Body of pancreas (tissue), 4 donors: ENCODE results near the gene SIAH3.

Experiments used
- CTCF ChIP-seq, 7 experiments: fragments of 450-650 bp in 4 of 7; fragments of 200-600 bp in 3 of 7; sonication (generic) in 3 of 7; IDR thresholded peaks; one replicate each; pipeline ENCODE4 v1.5.1; 2016 to 2019; ENCODE audit warnings: antibody characterized with exemption in 7 of 7
- POLR2A ChIP-seq, 3 donors: fragments of 450-650 bp; IDR thresholded peaks; one replicate each; pipeline ENCODE4 v1.6.1; 2016; ENCODE audit warnings: antibody characterized with exemption in 3 of 3, mild to moderate bottlenecking in 2 of 3

- TF ChIP-seq POLR2A (IDR thresholded peaks at IDR 0.05) (no peak), CTCF (IDR thresholded peaks at IDR 0.05) (no peak)
Observed at GRCh38 chr13:45750566-45750965, 101.0 kb downstream of the SIAH3 start.
